ENCODE data around the gene FRRS1L. TPM values are rescaled to one million over a fixed set of nuclear protein-coding genes. Genes with fewer than 3 reads are reported as not detected.

FRRS1L gene
- total RNA-seq, 1 experiment from 2014 or later, result not detected

DNA sequence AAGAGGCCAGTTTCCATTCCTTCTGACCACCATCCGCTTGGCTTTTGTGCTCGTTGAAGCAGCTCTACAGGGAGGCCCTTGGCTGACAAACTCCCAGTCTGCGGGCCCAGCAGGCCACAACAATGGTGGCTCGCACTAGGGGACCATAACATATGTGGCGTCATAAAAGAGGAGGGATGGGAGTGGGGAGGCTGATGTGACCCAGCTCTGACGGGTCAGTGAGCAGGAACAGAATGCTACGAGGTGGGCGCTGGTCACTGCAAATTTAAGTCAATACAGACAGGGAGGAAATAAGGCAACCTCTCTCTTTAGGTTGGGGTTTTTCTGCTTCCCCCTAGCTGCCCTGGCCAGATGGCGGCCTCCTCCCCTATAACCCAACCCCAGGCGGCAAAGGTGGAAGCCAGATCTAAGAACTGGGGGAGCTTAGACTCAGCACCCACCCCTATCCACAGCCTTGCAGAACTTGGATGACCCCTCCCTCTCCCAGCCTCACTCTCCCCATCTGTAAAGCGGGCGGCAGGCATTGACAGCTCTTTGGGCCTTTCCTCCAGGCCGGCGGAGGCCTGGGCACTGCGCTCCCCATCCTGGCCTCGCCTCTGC is 778 bp downstream of the FRRS1L start:
- no peaks in the 10 kb centered on the region for H3K79me2 ChIP-seq (ENCODE audit: low read depth)
- H3K27me3 ChIP-seq (ENCODE audit: insufficient read depth, low read depth), result no peaks in the 10 kb centered on the region
- CTCF ChIA-PET, result no interaction called here
- no peaks in the 10 kb centered on the region for H3K9me2 ChIP-seq (ENCODE audit: insufficient read depth)
- intact Hi-C loops (cut with micrococcal nuclease; ENCODE audit: unreplicated experiment), result no loop called here
- H3K4me3 ChIP-seq, result no peak overlapping the region
- no TSS peak for BruUV-seq (replicated peaks)
- no peaks in the 10 kb centered on the region for H3K36me3 ChIP-seq (ENCODE audit: low read depth)
- H4K20me1 ChIP-seq (ENCODE audit: insufficient read depth), result no peaks in the 10 kb centered on the region
- no peaks in the 10 kb centered on the region for H3F3A ChIP-seq (ENCODE audit: insufficient read depth, low read depth)
- no peak overlapping the region for H3K4me2 ChIP-seq
- POLR2A ChIA-PET (ENCODE audit: unreplicated experiment), result no interaction called here
- no peak overlapping the region for H2AFZ ChIP-seq
- TF ChIP-seq EZH2 (IDR thresholded peaks at IDR 0.05; ENCODE audit: low read depth), result no peak
- TF ChIP-seq, protein P1, sequence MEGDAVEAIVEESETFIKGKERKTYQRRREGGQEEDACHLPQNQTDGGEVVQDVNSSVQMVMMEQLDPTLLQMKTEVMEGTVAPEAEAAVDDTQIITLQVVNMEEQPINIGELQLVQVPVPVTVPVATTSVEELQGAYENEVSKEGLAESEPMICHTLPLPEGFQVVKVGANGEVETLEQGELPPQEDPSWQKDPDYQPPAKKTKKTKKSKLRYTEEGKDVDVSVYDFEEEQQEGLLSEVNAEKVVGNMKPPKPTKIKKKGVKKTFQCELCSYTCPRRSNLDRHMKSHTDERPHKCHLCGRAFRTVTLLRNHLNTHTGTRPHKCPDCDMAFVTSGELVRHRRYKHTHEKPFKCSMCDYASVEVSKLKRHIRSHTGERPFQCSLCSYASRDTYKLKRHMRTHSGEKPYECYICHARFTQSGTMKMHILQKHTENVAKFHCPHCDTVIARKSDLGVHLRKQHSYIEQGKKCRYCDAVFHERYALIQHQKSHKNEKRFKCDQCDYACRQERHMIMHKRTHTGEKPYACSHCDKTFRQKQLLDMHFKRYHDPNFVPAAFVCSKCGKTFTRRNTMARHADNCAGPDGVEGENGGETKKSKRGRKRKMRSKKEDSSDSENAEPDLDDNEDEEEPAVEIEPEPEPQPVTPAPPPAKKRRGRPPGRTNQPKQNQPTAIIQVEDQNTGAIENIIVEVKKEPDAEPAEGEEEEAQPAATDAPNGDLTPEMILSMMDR (conservative IDR thresholded peaks at IDR 0.05), result no peak
- DNase-seq, result no peak
- H3K27ac ChIP-seq, result no peak overlapping the region
- H3K4me1 ChIP-seq (replicated peaks; ENCODE audit: insufficient read depth), result no peaks in the 10 kb centered on the region
- no peaks in the 10 kb centered on the region for H3K9me3 ChIP-seq (ENCODE audit: insufficient read depth, low read depth)

DNA sequence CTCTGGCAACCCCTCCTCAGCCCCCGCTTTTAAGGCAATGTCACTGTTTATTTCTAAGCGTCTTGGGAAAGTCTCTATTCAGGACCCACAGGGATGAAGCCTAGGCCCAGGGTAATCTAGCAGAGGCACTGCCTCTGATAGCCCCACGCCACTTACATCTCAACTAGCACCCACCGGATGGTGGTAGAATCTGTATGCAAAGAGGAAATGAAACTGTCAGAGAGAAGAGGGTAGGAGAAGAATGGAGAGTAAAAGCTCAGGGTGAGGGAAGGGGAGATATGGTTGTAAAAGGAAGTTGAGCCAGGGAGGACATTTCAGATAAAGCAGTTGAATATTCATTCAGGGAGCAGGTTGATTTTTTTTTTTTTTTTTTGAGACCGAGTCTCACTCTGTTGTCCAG is 3.0 kb downstream of the FRRS1L start:
- Histone ChIP-seq H3K36me3 (ENCODE audit: low read depth) (no peaks in the 10 kb centered on the region), H3K4me2 (no peak overlapping the region), H3K4me1 (replicated peaks; ENCODE audit: insufficient read depth) (no peaks in the 10 kb centered on the region), H3K27me3 (ENCODE audit: insufficient read depth, low read depth) (no peaks in the 10 kb centered on the region), H3F3A (ENCODE audit: insufficient read depth, low read depth) (no peaks in the 10 kb centered on the region), H3K79me2 (ENCODE audit: low read depth) (no peaks in the 10 kb centered on the region), H4K20me1 (ENCODE audit: insufficient read depth) (no peaks in the 10 kb centered on the region), H3K4me3 (no peak overlapping the region), H2AFZ (no peak overlapping the region), H3K9me3 (ENCODE audit: insufficient read depth, low read depth) (no peaks in the 10 kb centered on the region), H3K27ac (no peak overlapping the region), H3K9me2 (ENCODE audit: insufficient read depth) (no peaks in the 10 kb centered on the region)
- TF ChIP-seq, protein P1 (conservative IDR thresholded peaks at IDR 0.05), result no peak
- no peak for TF ChIP-seq EZH2 (IDR thresholded peaks at IDR 0.05; ENCODE audit: low read depth)
- BruUV-seq (replicated peaks), result no TSS peak
- ChIA-PET POLR2A (ENCODE audit: unreplicated experiment) (no interaction called here), CTCF (no interaction called here)
- no peak for DNase-seq
- intact Hi-C loops (cut with micrococcal nuclease; ENCODE audit: unreplicated experiment), result no loop called here

DNA sequence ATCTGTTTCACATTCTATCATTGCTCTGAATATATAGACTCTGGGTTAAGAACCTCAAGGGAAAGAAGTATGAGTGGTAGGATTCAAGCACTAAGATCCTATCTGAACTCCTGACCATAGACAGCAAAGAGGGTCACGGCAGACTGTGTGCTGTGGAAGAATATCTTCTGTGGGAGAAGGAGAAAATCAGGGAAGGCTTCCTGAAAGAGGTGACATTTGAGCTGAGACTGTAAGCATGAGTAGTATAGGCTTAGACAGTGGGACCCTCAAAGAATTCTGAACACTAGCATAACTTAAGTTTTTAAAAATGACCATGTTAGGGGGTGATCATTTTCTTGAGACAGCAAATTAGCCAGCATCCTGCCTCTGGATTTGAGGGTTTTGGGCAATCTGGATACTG is 3.9 kb downstream of the FRRS1L start:
- Histone ChIP-seq H3F3A (ENCODE audit: insufficient read depth, low read depth) (no peaks in the 10 kb centered on the region), H3K36me3 (ENCODE audit: low read depth) (no peaks in the 10 kb centered on the region), H3K27ac (no peak overlapping the region), H3K4me1 (replicated peaks; ENCODE audit: insufficient read depth) (no peaks in the 10 kb centered on the region), H3K79me2 (ENCODE audit: low read depth) (no peaks in the 10 kb centered on the region), H3K9me2 (ENCODE audit: insufficient read depth) (no peaks in the 10 kb centered on the region), H4K20me1 (ENCODE audit: insufficient read depth) (no peaks in the 10 kb centered on the region), H3K4me2 (no peak overlapping the region), H2AFZ (no peak overlapping the region), H3K4me3 (no peak overlapping the region), H3K9me3 (ENCODE audit: insufficient read depth, low read depth) (no peaks in the 10 kb centered on the region), H3K27me3 (ENCODE audit: insufficient read depth, low read depth) (no peaks in the 10 kb centered on the region)
- TF ChIP-seq, protein P1 (conservative IDR thresholded peaks at IDR 0.05), result no peak
- no peak for TF ChIP-seq EZH2 (IDR thresholded peaks at IDR 0.05; ENCODE audit: low read depth)
- ChIA-PET CTCF (no interaction called here), POLR2A (ENCODE audit: unreplicated experiment) (no interaction called here)
- intact Hi-C loops (cut with micrococcal nuclease; ENCODE audit: unreplicated experiment), result no loop called here
- no TSS peak for BruUV-seq (replicated peaks)
- no peak for DNase-seq

Data from PC-9 (cell line).